Transverse colon (tissue), 4 donors: Measurements from ENCODE around the gene EDNRB.

Source experiments
- CTCF ChIP-seq, 5 experiments: fragments of 200-600 bp in 3 of 5; fragments of 450-650 bp in 2 of 5; sonication (generic) in 3 of 5; IDR thresholded peaks; 1 replicate in 2 of 5; 2 replicates in 3 of 5; pipeline ENCODE4 v1.5.1; 2016 to 2017; ENCODE audit warnings: antibody characterized with exemption in 5 of 5, inconsistent platforms in 3 of 5, mild to moderate bottlenecking in 2 of 5, moderate library complexity in 1 of 5
- POLR2AphosphoS5 ChIP-seq, 3 donors: sonication (generic); formaldehyde crosslinking; IDR thresholded peaks; one replicate each; pipeline ENCODE4 v1.6.1; 2016; ENCODE audit warnings: antibody characterized with exemption in 3 of 3

- TF ChIP-seq CTCF (IDR thresholded peaks at IDR 0.05), result no peak
- no peak for TF ChIP-seq POLR2AphosphoS5 (IDR thresholded peaks at IDR 0.05)
Observed at GRCh38 chr13:77902319-77902963, 16.2 kb downstream of the EDNRB start.
